ENCODE measurements around the gene NBPF26.
"Not testable (repeated sequence)": the region's sequence is repeated elsewhere in the genome, so short reads cannot be mapped to it uniquely, and the experiment has no call there.

The NBPF26 gene

GRCh38 chr1:120723715-120724402 lies at the start of gene NBPF26:
NBPF26 (plus strand) TSS chr1:120723945.
- not testable (repeated sequence) for H3K9me3 ChIP-seq (ENCODE audit: control insufficient read depth, insufficient read depth, low read depth, low read length); H3K9ac ChIP-seq (ENCODE audit: low read length); H3K27ac ChIP-seq (ENCODE audit: low read depth, low read length); H3K36me3 ChIP-seq (ENCODE audit: control insufficient read depth, insufficient read depth, low read length); H3K4me3 ChIP-seq (ENCODE audit: low read depth, low read length); H3K27me3 ChIP-seq (ENCODE audit: control insufficient read depth, insufficient read depth, low read length); H3K4me1 ChIP-seq (ENCODE audit: control insufficient read depth, insufficient read depth, low read length)

DNA sequence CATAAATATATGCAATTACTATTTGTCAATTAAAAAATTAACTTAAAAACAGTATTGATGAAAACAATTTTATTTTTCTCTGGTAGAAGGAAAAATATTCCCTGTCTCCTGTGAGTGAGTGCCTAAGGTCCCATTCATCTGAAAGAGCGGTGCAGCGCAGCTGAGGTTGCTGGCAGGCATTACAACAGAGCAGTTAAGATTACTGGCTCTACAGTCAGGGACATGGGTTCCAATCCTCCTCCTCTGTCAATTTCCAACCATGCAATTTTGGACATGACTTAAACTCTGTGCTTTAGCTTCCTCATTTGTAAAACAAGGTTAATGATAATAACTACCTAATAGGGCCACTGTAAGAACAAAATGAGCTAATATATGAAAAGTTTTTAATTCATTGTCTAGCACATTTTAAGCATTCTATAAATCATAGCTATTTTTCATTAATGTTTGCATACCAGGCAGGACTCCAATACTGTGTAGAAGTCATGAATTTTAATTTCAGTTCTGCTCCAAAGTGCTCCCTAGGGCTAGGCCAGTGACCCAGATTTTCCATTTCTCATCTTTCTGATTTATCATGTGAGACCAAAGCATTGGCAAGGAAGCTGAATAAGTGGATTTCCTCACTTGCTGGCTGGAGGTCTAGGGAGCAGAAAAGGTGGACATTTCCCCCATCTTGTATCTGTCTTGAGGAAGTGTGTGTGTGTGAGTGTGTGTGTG lies 43.5 kb upstream of the NBPF26 start:
- not testable (repeated sequence) for H3K36me3 ChIP-seq (ENCODE audit: control insufficient read depth, insufficient read depth, low read length); H3K27ac ChIP-seq (ENCODE audit: low read depth, low read length); H3K27me3 ChIP-seq (ENCODE audit: control insufficient read depth, insufficient read depth, low read length); H3K4me3 ChIP-seq (ENCODE audit: low read depth, low read length); H3K4me1 ChIP-seq (ENCODE audit: control insufficient read depth, insufficient read depth, low read length); H3K9me3 ChIP-seq (ENCODE audit: control insufficient read depth, insufficient read depth, low read depth, low read length); H3K9ac ChIP-seq (ENCODE audit: low read length)

DNA sequence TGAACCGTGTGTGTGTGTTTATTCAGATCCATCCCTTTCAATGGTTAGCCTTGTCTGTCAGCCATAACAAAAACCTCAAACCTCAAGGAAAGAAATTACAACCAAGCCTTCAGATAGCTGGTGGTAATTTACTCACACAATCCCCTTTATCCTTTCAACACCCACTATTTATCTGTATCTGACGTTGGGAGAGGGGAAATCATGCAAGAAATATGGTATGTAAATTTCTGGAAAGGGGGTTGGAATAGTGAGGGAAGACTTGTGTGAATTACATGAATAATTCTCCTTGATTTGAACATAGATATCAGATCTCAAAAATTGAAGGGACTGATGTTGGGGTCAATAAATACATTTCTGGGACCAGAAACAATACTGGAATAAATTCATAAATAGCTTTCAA lies 42.8 kb upstream of the NBPF26 start:
- H3K36me3 ChIP-seq (ENCODE audit: control insufficient read depth, insufficient read depth, low read length); H3K27ac ChIP-seq (ENCODE audit: low read depth, low read length); H3K9ac ChIP-seq (ENCODE audit: low read length); H3K27me3 ChIP-seq (ENCODE audit: control insufficient read depth, insufficient read depth, low read length); H3K9me3 ChIP-seq (ENCODE audit: control insufficient read depth, insufficient read depth, low read depth, low read length); H3K4me1 ChIP-seq (ENCODE audit: control insufficient read depth, insufficient read depth, low read length); H3K4me3 ChIP-seq (ENCODE audit: low read depth, low read length): not testable (repeated sequence)

DNA sequence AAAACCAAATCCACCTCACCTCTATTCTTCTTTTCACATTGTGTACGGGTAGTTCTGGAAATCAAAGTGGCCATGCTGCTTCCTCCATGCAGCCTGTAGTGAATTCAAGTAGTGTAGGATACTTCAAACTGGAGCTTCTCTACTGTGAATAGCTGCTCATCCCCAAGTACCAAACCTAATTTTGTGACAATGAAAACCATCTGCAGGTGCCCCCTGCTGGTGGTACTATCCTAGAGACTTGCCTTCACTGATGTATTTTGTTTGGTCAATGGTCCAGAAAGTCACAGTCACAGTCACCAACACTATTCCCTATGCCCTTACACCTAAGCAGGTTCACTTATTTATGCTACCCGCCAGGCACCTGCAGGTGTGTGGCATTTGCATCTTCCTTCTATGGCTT lies 39.3 kb upstream of the NBPF26 start:
- not testable (repeated sequence) for H3K36me3 ChIP-seq (ENCODE audit: control insufficient read depth, insufficient read depth, low read length); H3K4me3 ChIP-seq (ENCODE audit: low read depth, low read length); H3K27me3 ChIP-seq (ENCODE audit: control insufficient read depth, insufficient read depth, low read length); H3K9ac ChIP-seq (ENCODE audit: low read length); H3K9me3 ChIP-seq (ENCODE audit: control insufficient read depth, insufficient read depth, low read depth, low read length); H3K4me1 ChIP-seq (ENCODE audit: control insufficient read depth, insufficient read depth, low read length); H3K27ac ChIP-seq (ENCODE audit: low read depth, low read length)

DNA sequence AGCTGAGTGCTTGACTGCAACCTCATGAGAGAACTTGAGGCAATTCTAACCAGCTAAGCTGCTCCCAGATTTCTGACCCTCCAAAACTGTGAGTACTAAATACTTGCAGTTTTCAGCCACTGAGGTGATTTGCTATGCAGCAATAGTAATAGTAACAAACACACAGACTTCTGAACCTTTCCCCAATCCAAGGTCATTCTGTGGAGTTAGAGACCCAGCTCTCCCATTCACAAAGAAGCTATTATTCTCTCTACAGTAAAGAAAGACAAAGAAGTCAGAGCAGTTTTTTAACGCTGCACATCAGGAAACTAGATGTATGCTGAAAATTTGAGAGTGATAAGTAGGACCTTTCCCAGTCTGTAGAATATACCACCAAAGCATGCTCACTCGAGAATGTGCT lies 38.1 kb upstream of the NBPF26 start:
- not testable (repeated sequence) for H3K4me1 ChIP-seq (ENCODE audit: control insufficient read depth, insufficient read depth, low read length); H3K4me3 ChIP-seq (ENCODE audit: low read depth, low read length); H3K36me3 ChIP-seq (ENCODE audit: control insufficient read depth, insufficient read depth, low read length); H3K9ac ChIP-seq (ENCODE audit: low read length); H3K9me3 ChIP-seq (ENCODE audit: control insufficient read depth, insufficient read depth, low read depth, low read length); H3K27ac ChIP-seq (ENCODE audit: low read depth, low read length); H3K27me3 ChIP-seq (ENCODE audit: control insufficient read depth, insufficient read depth, low read length)

GRCh38 chr1:120687250-120687649 lies 36.5 kb upstream of the NBPF26 start:
- not testable (repeated sequence) for H3K27ac ChIP-seq (ENCODE audit: low read depth, low read length); H3K4me1 ChIP-seq (ENCODE audit: control insufficient read depth, insufficient read depth, low read length); H3K9me3 ChIP-seq (ENCODE audit: control insufficient read depth, insufficient read depth, low read depth, low read length); H3K36me3 ChIP-seq (ENCODE audit: control insufficient read depth, insufficient read depth, low read length); H3K4me3 ChIP-seq (ENCODE audit: low read depth, low read length); H3K9ac ChIP-seq (ENCODE audit: low read length); H3K27me3 ChIP-seq (ENCODE audit: control insufficient read depth, insufficient read depth, low read length)

DNA sequence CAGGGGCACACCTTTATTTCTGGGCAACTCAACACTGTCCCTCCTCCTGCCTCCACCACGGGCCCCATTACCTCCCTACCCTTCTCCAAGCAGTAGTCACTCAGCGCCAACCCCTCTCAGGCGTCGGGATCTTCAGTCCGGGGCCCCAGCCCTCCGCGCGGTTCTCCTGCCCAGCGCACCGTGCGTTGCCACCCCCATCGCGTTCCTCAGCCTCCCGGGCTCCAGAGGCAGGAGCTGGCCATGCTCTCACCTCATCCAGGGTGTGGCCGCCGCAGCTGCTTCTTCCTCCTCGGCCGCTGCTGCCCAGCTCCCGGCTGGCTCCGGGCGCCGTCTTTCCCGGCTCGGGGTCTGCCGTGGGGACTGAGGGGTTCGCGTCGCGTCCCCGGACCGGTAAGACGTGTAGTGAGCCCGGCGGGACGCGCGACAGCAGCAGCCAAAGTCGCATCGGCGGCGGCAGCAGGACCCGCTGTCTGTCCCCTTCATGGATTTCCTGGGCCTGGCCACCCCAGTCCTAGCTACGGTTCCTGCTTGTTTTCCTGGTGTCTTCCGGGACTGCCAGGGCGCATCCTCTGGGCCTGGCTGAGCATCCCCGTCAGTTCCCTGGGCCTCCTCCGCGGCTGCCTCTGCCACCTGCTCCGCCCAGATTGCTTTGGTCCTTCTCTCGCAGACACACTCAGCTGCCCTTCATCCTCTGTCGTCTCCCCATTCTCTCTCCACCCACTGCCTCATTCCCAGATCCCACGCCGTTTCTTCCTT lies 22.8 kb upstream of the NBPF26 start:
- not testable (repeated sequence) for H3K4me1 ChIP-seq (ENCODE audit: control insufficient read depth, insufficient read depth, low read length); H3K27ac ChIP-seq (ENCODE audit: low read depth, low read length); H3K9me3 ChIP-seq (ENCODE audit: control insufficient read depth, insufficient read depth, low read depth, low read length); H3K27me3 ChIP-seq (ENCODE audit: control insufficient read depth, insufficient read depth, low read length); H3K9ac ChIP-seq (ENCODE audit: low read length); H3K4me3 ChIP-seq (ENCODE audit: low read depth, low read length); H3K36me3 ChIP-seq (ENCODE audit: control insufficient read depth, insufficient read depth, low read length)

DNA sequence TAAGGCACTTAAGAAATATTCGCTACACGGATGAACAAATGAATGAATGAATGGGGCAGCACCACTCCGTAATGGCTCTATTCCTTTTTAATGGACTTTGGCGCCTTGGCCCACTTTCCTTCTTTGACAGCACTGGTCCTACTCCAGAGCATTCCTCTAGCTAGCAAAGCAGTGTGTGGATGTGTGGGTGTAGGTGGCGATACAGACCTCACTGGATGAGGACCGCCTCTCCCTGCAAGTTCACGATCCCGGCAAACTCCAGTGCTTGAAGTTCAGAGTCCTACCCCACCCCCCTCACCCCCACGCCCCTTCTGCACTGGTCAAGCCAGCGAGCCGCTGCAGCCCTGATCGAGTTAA lies 409 bp upstream of the NBPF26 start:
- H3K27me3 ChIP-seq (ENCODE audit: control insufficient read depth, insufficient read depth, low read length); H3K9ac ChIP-seq (ENCODE audit: low read length); H3K36me3 ChIP-seq (ENCODE audit: control insufficient read depth, insufficient read depth, low read length); H3K9me3 ChIP-seq (ENCODE audit: control insufficient read depth, insufficient read depth, low read depth, low read length); H3K4me3 ChIP-seq (ENCODE audit: low read depth, low read length); H3K27ac ChIP-seq (ENCODE audit: low read depth, low read length); H3K4me1 ChIP-seq (ENCODE audit: control insufficient read depth, insufficient read depth, low read length): not testable (repeated sequence)

GRCh38 chr1:120724507-120724906 lies 762 bp downstream of the NBPF26 start:
- H3K36me3 ChIP-seq (ENCODE audit: control insufficient read depth, insufficient read depth, low read length); H3K9ac ChIP-seq (ENCODE audit: low read length); H3K4me1 ChIP-seq (ENCODE audit: control insufficient read depth, insufficient read depth, low read length); H3K9me3 ChIP-seq (ENCODE audit: control insufficient read depth, insufficient read depth, low read depth, low read length); H3K4me3 ChIP-seq (ENCODE audit: low read depth, low read length); H3K27ac ChIP-seq (ENCODE audit: low read depth, low read length); H3K27me3 ChIP-seq (ENCODE audit: control insufficient read depth, insufficient read depth, low read length): not testable (repeated sequence)

DNA sequence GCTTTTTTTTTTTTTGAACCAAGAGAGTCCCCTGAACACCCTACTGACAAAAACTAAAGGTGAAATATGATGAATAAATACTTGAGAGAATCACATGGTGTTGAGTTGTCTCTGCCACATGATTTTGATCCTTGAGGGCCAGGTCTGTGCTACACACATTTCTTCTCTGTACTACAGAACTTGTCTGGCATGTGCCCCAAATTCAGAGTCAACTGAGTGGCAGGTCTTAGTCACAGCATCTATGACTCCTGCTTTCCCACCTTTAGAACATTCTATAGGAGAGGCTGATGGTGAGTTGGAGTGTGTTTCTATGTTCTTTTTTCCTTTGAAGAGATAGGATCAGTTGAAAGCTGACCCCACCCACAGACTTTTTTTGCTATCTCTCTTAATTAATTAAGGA lies 5.1 kb downstream of the NBPF26 start:
- not testable (repeated sequence) for H3K4me3 ChIP-seq (ENCODE audit: low read depth, low read length); H3K4me1 ChIP-seq (ENCODE audit: control insufficient read depth, insufficient read depth, low read length); H3K27me3 ChIP-seq (ENCODE audit: control insufficient read depth, insufficient read depth, low read length); H3K27ac ChIP-seq (ENCODE audit: low read depth, low read length); H3K9ac ChIP-seq (ENCODE audit: low read length); H3K36me3 ChIP-seq (ENCODE audit: control insufficient read depth, insufficient read depth, low read length); H3K9me3 ChIP-seq (ENCODE audit: control insufficient read depth, insufficient read depth, low read depth, low read length)

DNA sequence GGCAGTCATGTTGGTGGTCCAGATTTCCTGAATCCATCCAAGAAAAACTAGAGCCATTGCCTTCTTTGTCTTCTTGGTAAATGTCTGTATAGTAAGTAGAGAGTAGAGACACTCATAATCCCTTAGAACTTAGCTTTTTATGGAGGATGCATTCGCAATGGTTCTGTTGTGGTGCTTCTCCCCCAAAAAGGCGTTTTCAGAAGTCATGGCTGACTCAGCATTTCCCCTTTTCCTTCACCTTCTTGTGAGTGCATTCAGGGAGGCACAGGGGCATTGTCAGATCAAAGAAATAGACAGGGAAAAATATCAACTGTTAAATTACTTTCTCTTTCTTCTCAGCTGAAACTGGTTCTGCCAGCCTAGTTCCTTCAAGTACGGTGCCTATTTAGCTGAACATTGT lies 45.3 kb downstream of the NBPF26 start:
- H3K9ac ChIP-seq (ENCODE audit: low read length); H3K36me3 ChIP-seq (ENCODE audit: control insufficient read depth, insufficient read depth, low read length); H3K4me1 ChIP-seq (ENCODE audit: control insufficient read depth, insufficient read depth, low read length); H3K4me3 ChIP-seq (ENCODE audit: low read depth, low read length); H3K9me3 ChIP-seq (ENCODE audit: control insufficient read depth, insufficient read depth, low read depth, low read length); H3K27ac ChIP-seq (ENCODE audit: low read depth, low read length); H3K27me3 ChIP-seq (ENCODE audit: control insufficient read depth, insufficient read depth, low read length): not testable (repeated sequence)
